Neutrophil (primary cell): ENCODE results near the gene CALN1.

Experiments
- H3K27ac ChIP-seq: fragments of 200-600 bp; sonication (generic); 2 replicates; pipeline ENCODE4 v1.5.1; 2016; ENCODE audit warnings: mild to moderate bottlenecking, moderate library complexity
- H3K27me3 ChIP-seq: fragments of 200-600 bp; sonication (generic); 2 replicates; pipeline ENCODE4 v1.6.0; 2016; ENCODE audit warnings: mild to moderate bottlenecking
- H3K36me3 ChIP-seq: fragments of 200-600 bp; sonication (generic); 2 replicates; pipeline ENCODE4 v1.5.1; 2017
- H3K4me1 ChIP-seq, 2 experiments: fragments of 200-600 bp in 1 of 2; sonication (generic) in 1 of 2; 1 replicate in 1 of 2; 2 replicates in 1 of 2; pipeline versions ENCODE4 v1.5.1 to v1.6.1; 2013 to 2016; ENCODE audit warnings: low read depth in 1 of 2, low read length in 1 of 2, mild to moderate bottlenecking in 1 of 2, moderate library complexity in 1 of 2; ENCODE audit not compliant: control insufficient read depth in 1 of 2, insufficient read depth in 1 of 2
- H3K4me3 ChIP-seq, 2 experiments: fragments of 200-600 bp in 1 of 2; sonication (generic) in 1 of 2; 1 replicate in 1 of 2; 2 replicates in 1 of 2; pipeline ENCODE4 v1.5.1; 2013 to 2016; ENCODE audit warnings: low read depth in 1 of 2, low read length in 1 of 2, mild to moderate bottlenecking in 1 of 2, moderate library complexity in 1 of 2
- H3K9me3 ChIP-seq: fragments of 200-600 bp; sonication (generic); 2 replicates; pipeline ENCODE4 v1.5.1; 2016
- TF ChIP-seq, protein P1 (sequence below): fragments of 200-600 bp; sonication (generic); IDR thresholded peaks from 2 replicates; pipeline ENCODE4 v1.5.1; 2016; ENCODE audit warnings: antibody characterized with exemption

Gene CALN1

DNA sequence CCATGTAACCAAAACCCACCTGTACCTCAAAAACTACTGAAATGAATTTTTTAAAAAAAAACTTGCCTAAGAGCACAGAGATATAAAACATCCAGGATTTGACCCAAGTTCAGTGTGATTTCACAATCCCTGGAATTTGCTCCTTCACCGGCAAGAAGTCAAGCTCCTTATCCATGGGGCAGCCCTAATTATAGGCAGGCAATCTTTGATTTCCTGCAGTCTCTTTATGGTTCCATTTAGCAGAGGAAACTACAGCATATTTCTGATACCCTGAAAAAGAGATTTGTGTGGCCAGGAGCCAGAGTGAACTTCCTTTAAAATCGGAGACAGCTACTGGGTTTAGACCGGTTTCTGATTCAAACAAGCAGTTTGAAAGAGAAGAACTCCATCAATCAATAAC lies 154.1 kb downstream of the CALN1 start:
- H3K9me3 ChIP-seq, result no peaks in the 10 kb centered on the region
- no peak overlapping the region for H3K4me3 ChIP-seq
- no peaks in the 10 kb centered on the region for H3K36me3 ChIP-seq
- H3K27ac ChIP-seq, result no peak overlapping the region
- no peaks in the 10 kb centered on the region for H3K27me3 ChIP-seq
- H3K4me1 ChIP-seq, result no peaks in the 10 kb centered on the region
- TF ChIP-seq, protein P1, sequence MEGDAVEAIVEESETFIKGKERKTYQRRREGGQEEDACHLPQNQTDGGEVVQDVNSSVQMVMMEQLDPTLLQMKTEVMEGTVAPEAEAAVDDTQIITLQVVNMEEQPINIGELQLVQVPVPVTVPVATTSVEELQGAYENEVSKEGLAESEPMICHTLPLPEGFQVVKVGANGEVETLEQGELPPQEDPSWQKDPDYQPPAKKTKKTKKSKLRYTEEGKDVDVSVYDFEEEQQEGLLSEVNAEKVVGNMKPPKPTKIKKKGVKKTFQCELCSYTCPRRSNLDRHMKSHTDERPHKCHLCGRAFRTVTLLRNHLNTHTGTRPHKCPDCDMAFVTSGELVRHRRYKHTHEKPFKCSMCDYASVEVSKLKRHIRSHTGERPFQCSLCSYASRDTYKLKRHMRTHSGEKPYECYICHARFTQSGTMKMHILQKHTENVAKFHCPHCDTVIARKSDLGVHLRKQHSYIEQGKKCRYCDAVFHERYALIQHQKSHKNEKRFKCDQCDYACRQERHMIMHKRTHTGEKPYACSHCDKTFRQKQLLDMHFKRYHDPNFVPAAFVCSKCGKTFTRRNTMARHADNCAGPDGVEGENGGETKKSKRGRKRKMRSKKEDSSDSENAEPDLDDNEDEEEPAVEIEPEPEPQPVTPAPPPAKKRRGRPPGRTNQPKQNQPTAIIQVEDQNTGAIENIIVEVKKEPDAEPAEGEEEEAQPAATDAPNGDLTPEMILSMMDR, result no peak

DNA sequence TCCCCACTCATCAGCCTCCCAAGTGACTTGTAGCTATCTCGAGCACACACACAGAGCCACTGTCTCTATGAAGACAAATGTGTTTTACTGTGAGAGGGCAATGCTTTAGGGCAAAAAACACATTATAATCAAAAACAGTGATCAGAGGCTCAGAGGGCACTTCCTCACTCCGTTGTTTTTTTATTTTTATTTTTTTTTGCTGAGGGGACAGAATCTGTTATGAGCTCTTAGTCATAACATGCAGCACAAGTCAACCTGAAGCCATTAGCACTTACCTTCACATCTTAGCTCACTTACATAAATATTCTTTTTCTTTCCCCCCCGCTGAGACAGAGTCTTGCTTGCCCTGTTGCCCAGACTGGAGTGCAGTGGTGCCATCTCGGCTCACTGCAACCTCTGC lies 157.7 kb downstream of the CALN1 start:
- no peaks in the 10 kb centered on the region for H3K36me3 ChIP-seq
- H3K4me3 ChIP-seq, result no peak overlapping the region
- H3K4me1 ChIP-seq, result no peaks in the 10 kb centered on the region
- no peaks in the 10 kb centered on the region for H3K27me3 ChIP-seq
- H3K27ac ChIP-seq, result no peak overlapping the region
- no peaks in the 10 kb centered on the region for H3K9me3 ChIP-seq
- TF ChIP-seq, protein P1, result no peak

DNA sequence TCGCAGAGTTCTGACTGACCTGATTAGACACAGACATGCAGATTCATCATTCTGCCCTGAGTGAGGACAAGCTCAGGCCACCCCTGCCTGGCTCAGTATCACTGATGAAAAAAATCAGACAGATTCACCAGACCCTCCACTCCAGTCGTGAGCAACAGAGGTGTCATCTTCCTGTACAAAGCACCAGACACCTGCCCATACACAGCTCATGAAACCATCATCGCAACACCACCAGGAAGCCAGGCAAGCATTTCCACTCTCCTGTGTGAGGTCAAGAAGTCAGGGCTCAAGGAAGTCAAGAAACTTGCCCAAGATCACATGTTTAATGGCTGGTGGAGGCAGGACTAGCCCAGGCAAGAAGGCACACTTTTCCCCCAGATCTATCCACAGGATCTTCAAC lies 163.0 kb downstream of the CALN1 start:
- H3K36me3 ChIP-seq, result no peaks in the 10 kb centered on the region
- H3K9me3 ChIP-seq, result no peaks in the 10 kb centered on the region
- H3K27ac ChIP-seq, result no peak overlapping the region
- TF ChIP-seq, protein P1, result no peak
- no peaks in the 10 kb centered on the region for H3K4me1 ChIP-seq
- no peaks in the 10 kb centered on the region for H3K27me3 ChIP-seq
- H3K4me3 ChIP-seq, result no peak overlapping the region

DNA sequence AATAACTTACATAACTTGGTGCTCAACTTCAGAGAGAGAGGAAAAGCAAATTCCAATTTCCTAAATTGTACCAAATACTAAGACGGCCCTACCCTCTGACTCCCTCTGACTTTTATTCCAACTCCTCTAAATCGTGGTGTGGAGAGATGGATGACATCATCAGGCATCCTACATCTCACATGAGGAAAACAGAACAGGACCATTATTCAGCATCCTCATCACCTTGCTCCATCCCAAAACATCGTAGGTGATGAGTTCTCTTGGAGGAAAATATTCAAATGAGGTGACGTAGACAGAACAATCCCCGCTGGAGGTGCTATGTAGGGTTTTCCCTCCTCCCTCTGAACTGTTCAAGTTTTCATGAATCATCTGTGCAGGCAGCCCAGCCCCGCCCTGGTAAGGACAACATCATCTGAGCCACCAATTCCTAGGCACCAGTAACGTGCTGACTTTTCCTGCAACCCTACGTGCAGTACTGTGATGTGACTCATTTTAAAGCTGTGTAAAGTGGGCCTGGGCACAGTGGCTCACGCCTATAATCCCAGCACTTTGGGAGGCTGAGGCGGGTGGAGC lies 167.2 kb downstream of the CALN1 start:
- Histone ChIP-seq H3K9me3 (no peaks in the 10 kb centered on the region), H3K27me3 (no peaks in the 10 kb centered on the region), H3K4me1 (no peaks in the 10 kb centered on the region), H3K36me3 (no peaks in the 10 kb centered on the region), H3K4me3 (no peak overlapping the region), H3K27ac (no peak overlapping the region)
- TF ChIP-seq, protein P1, result no peak

DNA sequence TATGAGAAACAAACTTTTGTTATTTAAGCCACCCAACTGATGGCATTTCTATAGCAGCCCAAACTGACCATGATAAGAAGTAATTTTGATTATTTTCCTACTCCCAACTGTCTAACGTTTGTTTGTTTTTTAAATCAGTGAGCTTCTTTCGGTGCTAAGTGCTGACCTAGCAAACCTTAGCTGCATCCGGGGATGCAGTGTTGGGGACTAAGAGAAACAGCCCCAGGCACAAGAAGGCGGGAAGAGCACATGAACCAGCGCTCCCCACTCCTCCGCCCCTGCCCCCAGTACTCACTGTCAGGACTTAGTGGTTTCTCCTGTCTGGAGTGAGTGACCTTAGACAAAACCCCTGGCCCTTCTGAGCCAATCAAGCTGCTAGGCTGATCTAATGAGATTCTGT lies 168.8 kb downstream of the CALN1 start:
- no peaks in the 10 kb centered on the region for H3K27me3 ChIP-seq
- no peaks in the 10 kb centered on the region for H3K4me1 ChIP-seq
- H3K9me3 ChIP-seq, result no peaks in the 10 kb centered on the region
- H3K27ac ChIP-seq, result no peak overlapping the region
- TF ChIP-seq, protein P1, result no peak
- H3K4me3 ChIP-seq, result no peak overlapping the region
- H3K36me3 ChIP-seq, result no peaks in the 10 kb centered on the region

DNA sequence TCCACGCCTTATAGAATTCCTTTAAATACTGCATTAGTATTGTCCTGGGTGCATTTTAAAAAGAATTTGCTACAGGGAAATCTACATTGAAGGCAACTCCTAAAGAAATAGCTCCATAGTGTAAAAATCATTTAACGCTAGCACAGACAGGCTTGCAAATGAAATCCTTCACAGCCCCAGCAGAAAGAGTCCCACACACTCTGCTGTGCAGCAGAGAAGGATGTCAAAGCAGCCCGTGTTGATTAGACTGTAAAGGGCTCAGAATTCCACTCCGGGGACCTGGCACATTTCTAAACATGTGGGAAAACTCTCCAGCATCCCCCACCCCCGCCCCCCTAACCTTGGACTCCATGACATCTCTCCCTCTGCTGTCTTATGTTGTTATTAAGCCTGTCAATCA lies 176.8 kb downstream of the CALN1 start:
- no peaks in the 10 kb centered on the region for H3K27me3 ChIP-seq
- no peaks in the 10 kb centered on the region for H3K9me3 ChIP-seq
- no peak overlapping the region for H3K4me3 ChIP-seq
- no peaks in the 10 kb centered on the region for H3K4me1 ChIP-seq
- H3K36me3 ChIP-seq, result no peaks in the 10 kb centered on the region
- TF ChIP-seq, protein P1, result no peak
- H3K27ac ChIP-seq, result no peak overlapping the region
